Islet of Langerhans (tissue), 1 donor: ENCODE data around the gene CERKL.
"Not testable (repeated sequence)": the region's sequence is repeated elsewhere in the genome, so short reads cannot be mapped to it uniquely, and the experiment has no call there.

ENCODE experiments used
- FAIRE-seq: peaks from one replicate; lab custom pipeline; 2011; peaks lifted over from hg19 to GRCh38; lab: Jason Lieb, UNC

Gene CERKL

GRCh38 chr2:181656450-181657291, at the start of gene CERKL:
Gene CERKL (minus strand): TSS chr2:181657105. CDS start chr2:181657006, 99 bp downstream.
- no peak for FAIRE-seq

GRCh38 chr2:181702519-181702918, 45.6 kb upstream of the CERKL start:
- not testable (repeated sequence) for FAIRE-seq

- FAIRE-seq = no peak
These were observed 41.3 kb upstream of the CERKL start for GRCh38 chr2:181698223-181698622.

GRCh38 chr2:181697571-181697970, 40.7 kb upstream of the CERKL start:
- no peak for FAIRE-seq

- FAIRE-seq = no peak
These were observed 40.2 kb upstream of the CERKL start for GRCh38 chr2:181697126-181697525.

- no peak for FAIRE-seq
These were observed 37.4 kb upstream of the CERKL start for GRCh38 chr2:181694271-181694670.

GRCh38 chr2:181690860-181691259, 34.0 kb upstream of the CERKL start:
- FAIRE-seq = no peak

GRCh38 chr2:181686576-181687185, 29.8 kb upstream of the CERKL start:
- FAIRE-seq = peak; percentile 93

GRCh38 chr2:181685150-181685688, 28.3 kb upstream of the CERKL start:
- no peak for FAIRE-seq

- no peak for FAIRE-seq
These were observed 27.7 kb upstream of the CERKL start for GRCh38 chr2:181684454-181685149.

GRCh38 chr2:181683518-181684453, 26.9 kb upstream of the CERKL start:
- FAIRE-seq = no peak

GRCh38 chr2:181682795-181683517, 26.1 kb upstream of the CERKL start:
- no peak for FAIRE-seq

GRCh38 chr2:181682026-181682789, 25.3 kb upstream of the CERKL start:
- no peak for FAIRE-seq

- FAIRE-seq = no peak
These were observed 24.3 kb upstream of the CERKL start for GRCh38 chr2:181680937-181681811.

GRCh38 chr2:181680055-181680936, 23.4 kb upstream of the CERKL start, which contains the start of gene NEUROD1:
Gene NEUROD1 (minus strand): TSS chr2:181680517. CDS start chr2:181678860, 1,657 bp downstream.
- peak; percentile 43 for FAIRE-seq

GRCh38 chr2:181679544-181679979, 22.7 kb upstream of the CERKL start:
- no peak for FAIRE-seq

GRCh38 chr2:181678861-181679543, 22.1 kb upstream of the CERKL start:
- FAIRE-seq = no peak
